Measurements from ENCODE around the gene CFAP57. TPM values are rescaled to one million over a fixed set of nuclear protein-coding genes. Genes with fewer than 3 reads are reported as not detected.
A peak's percentile ranks its signal among the peaks of the same experiment; 100 is the strongest.

The CFAP57 gene
- total RNA-seq, 1 experiment from 2014 or later = 1.7 TPM

DNA sequence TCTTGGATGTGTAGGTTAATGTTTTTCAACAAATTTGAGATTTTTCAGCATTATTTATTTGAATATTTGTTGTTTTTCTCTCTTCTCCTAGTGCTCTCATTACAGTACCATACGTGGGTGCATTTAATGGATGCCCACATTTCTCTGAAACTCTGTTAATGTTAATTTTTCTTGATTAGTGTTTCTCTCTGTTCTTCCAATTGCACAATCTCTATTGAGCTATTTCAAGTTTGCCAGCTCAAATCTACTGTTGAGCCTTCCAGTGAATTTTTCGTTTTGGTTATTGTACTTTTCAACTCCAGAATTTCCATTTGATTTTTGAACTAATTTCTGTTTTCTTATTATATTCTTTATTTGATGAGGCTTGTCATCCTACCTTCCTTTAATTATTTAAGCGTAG, 31.7 kb downstream of the CFAP57 start:
- H2AFZ ChIP-seq = no peak overlapping the region
- no peaks in the 10 kb centered on the region for H4K20me1 ChIP-seq (ENCODE audit: insufficient read depth)
- H3K36me3 ChIP-seq (ENCODE audit: low read depth) = no peaks in the 10 kb centered on the region
- no peak overlapping the region for H3K27ac ChIP-seq
- H3K9me3 ChIP-seq (ENCODE audit: insufficient read depth, low read depth) = peaks cover 6% of the 10 kb centered on the region
- H3K4me2 ChIP-seq = no peak overlapping the region
- POLR2A ChIA-PET (ENCODE audit: unreplicated experiment) = interaction anchor here (0.6 kb wide), 1 partner anchor 155 kb away, joined by 6 read pairs; the partner anchor contains the start of gene CDC20
- H3K4me1 ChIP-seq (replicated peaks; ENCODE audit: insufficient read depth) = peaks cover 40% of the 10 kb centered on the region
- H3K9me2 ChIP-seq (ENCODE audit: insufficient read depth) = no peaks in the 10 kb centered on the region
- H3F3A ChIP-seq (ENCODE audit: insufficient read depth, low read depth) = peaks cover 38% of the 10 kb centered on the region
- BruUV-seq (replicated peaks) = no TSS peak
- DNase-seq = no peak
- intact Hi-C loops (cut with micrococcal nuclease; ENCODE audit: unreplicated experiment) = no loop called here
- no peaks in the 10 kb centered on the region for H3K79me2 ChIP-seq (ENCODE audit: low read depth)
- CTCF ChIA-PET = no interaction called here
- TF ChIP-seq, protein P1, sequence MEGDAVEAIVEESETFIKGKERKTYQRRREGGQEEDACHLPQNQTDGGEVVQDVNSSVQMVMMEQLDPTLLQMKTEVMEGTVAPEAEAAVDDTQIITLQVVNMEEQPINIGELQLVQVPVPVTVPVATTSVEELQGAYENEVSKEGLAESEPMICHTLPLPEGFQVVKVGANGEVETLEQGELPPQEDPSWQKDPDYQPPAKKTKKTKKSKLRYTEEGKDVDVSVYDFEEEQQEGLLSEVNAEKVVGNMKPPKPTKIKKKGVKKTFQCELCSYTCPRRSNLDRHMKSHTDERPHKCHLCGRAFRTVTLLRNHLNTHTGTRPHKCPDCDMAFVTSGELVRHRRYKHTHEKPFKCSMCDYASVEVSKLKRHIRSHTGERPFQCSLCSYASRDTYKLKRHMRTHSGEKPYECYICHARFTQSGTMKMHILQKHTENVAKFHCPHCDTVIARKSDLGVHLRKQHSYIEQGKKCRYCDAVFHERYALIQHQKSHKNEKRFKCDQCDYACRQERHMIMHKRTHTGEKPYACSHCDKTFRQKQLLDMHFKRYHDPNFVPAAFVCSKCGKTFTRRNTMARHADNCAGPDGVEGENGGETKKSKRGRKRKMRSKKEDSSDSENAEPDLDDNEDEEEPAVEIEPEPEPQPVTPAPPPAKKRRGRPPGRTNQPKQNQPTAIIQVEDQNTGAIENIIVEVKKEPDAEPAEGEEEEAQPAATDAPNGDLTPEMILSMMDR (conservative IDR thresholded peaks at IDR 0.05) = no peak
- no peak for TF ChIP-seq EZH2 (IDR thresholded peaks at IDR 0.05; ENCODE audit: low read depth)
- H3K4me3 ChIP-seq = no peak overlapping the region
- H3K27me3 ChIP-seq (ENCODE audit: insufficient read depth, low read depth) = no peaks in the 10 kb centered on the region

- Histone ChIP-seq H3F3A (ENCODE audit: insufficient read depth, low read depth) (peaks cover 43% of the 10 kb centered on the region), H3K27me3 (ENCODE audit: insufficient read depth, low read depth) (no peaks in the 10 kb centered on the region), H3K4me3 (no peak overlapping the region), H4K20me1 (ENCODE audit: insufficient read depth) (no peaks in the 10 kb centered on the region), H2AFZ (no peak overlapping the region), H3K4me1 (replicated peaks; ENCODE audit: insufficient read depth) (peaks cover 40% of the 10 kb centered on the region), H3K9me2 (ENCODE audit: insufficient read depth) (no peaks in the 10 kb centered on the region), H3K27ac (no peak overlapping the region), H3K79me2 (ENCODE audit: low read depth) (no peaks in the 10 kb centered on the region), H3K4me2 (no peak overlapping the region), H3K36me3 (ENCODE audit: low read depth) (no peaks in the 10 kb centered on the region), H3K9me3 (ENCODE audit: insufficient read depth, low read depth) (peaks cover 6% of the 10 kb centered on the region)
- BruUV-seq (replicated peaks) = no TSS peak
- TF ChIP-seq, protein P1 (conservative IDR thresholded peaks at IDR 0.05) = no peak
- no peak for TF ChIP-seq EZH2 (IDR thresholded peaks at IDR 0.05; ENCODE audit: low read depth)
- ChIA-PET POLR2A (ENCODE audit: unreplicated experiment) (interaction anchor here (0.6 kb wide), 1 partner anchor 195 kb away, joined by 7 read pairs; no protein-coding TSS in a partner anchor), CTCF (interaction anchor here (0.8 kb wide), 1 partner anchor 27 kb away, joined by 3 read pairs; no protein-coding TSS in a partner anchor)
- no peak for DNase-seq
- intact Hi-C loops (cut with micrococcal nuclease; ENCODE audit: unreplicated experiment) = no loop called here
These were observed 32.3 kb downstream of the CFAP57 start for GRCh38 chr1:43204394-43204793.

DNA sequence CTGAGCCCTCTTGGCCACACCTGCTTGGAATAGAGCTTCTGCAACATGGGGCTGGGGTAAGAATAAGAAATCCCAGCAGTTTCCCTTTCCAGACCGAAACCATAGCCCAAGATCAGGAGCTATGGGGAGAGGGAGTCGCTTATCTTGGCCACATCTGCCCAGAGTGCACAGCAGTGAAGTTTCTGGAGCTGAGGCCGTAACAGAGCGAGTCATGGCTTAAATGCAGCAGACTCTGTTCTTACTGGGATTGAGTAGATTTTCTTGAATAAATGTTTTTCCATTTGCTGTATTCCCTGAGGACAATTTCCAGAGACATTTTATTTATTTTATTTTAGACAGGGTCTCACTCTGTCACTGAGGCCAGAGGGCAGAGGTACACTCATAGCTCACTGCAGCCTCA, 33.5 kb downstream of the CFAP57 start:
- DNase-seq = peak; percentile 14 to 44
- Histone ChIP-seq H3K4me3 (no peak overlapping the region), H3K9me2 (ENCODE audit: insufficient read depth) (no peaks in the 10 kb centered on the region), H2AFZ (no peak overlapping the region), H3K4me2 (peak overlapping the region; percentile 74), H3K79me2 (ENCODE audit: low read depth) (no peaks in the 10 kb centered on the region), H3K9me3 (ENCODE audit: insufficient read depth, low read depth) (peaks cover 6% of the 10 kb centered on the region), H3F3A (ENCODE audit: insufficient read depth, low read depth) (peaks cover 43% of the 10 kb centered on the region), H3K4me1 (replicated peaks; ENCODE audit: insufficient read depth) (peaks cover 40% of the 10 kb centered on the region), H4K20me1 (ENCODE audit: insufficient read depth) (no peaks in the 10 kb centered on the region), H3K36me3 (ENCODE audit: low read depth) (no peaks in the 10 kb centered on the region), H3K27ac (peak overlapping the region; percentile 95), H3K27me3 (ENCODE audit: insufficient read depth, low read depth) (no peaks in the 10 kb centered on the region)
- ChIA-PET CTCF (interaction anchor here (0.6 to 1.6 kb wide), 2 partner anchors 21 to 352 kb away, joined by 3 to 6 read pairs; no protein-coding TSS in a partner anchor), POLR2A (ENCODE audit: unreplicated experiment) (interaction anchor here (0.6 to 0.7 kb wide), 5 partner anchors 33 to 243 kb away, joined by 3 to 34 read pairs (median 9); partner anchors contain the start of genes CFAP57 and EBNA1BP2)
- TF ChIP-seq, protein P1 (conservative IDR thresholded peaks at IDR 0.05) = no peak
- BruUV-seq (replicated peaks) = no TSS peak
- intact Hi-C loops (cut with micrococcal nuclease; ENCODE audit: unreplicated experiment) = loop anchor here (2.0 to 5.0 kb wide), 4 partner anchors 65 to 439 kb away; partner anchors contain the start of genes C1orf50 and P3H1
